ENCODE data around the gene CD164L2.

CD164L2 gene

DNA sequence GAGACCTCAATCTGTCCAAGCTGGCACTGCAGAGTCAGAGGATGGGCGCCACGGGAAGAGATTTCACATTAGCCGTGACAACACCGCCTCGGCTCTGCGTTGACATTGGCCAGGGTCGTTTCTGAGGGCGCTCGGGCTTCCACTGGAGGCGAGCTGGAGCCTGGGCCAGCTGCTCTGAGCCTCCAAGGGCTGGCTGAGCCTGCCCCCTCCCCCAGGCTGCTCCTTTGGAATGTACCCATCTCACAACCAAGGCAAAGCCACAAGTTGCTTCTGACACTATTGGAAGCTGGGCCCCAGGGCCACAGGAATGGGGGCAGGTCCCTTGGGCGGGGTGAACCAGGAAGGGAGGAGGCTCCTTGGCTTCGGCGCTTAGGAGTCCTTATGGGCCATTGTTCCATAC, 21.9 kb upstream of the CD164L2 start:
- DNase-seq (ENCODE audit: low spot score), result no peak

DNA sequence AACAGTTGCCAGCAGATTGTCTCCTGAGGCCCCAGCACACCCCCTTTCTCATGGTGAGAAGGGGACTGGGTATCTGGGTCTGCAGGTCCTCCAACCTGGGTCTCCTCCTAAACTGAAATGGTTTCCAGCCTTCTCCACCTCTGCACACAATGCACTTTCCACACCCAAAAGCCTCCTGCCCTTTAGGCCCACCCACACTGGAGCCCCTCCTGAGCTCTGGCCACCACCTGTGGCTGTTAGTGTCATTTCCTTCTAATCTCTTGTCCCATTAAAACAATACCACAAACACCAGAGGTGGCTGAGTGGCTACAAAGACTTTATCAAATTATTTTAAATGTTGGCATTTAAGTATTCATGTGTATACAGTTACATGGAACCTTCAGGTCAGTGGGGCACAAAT, 20.8 kb upstream of the CD164L2 start:
- DNase-seq (ENCODE audit: low spot score), result no peak

- DNase-seq (ENCODE audit: low spot score), result peak; percentile 75
Measured at GRCh38 chr1:27403065-27403726, 20.1 kb upstream of the CD164L2 start.

GRCh38 chr1:27402349-27402754, 19.2 kb upstream of the CD164L2 start:
- DNase-seq (ENCODE audit: low spot score), result no peak

GRCh38 chr1:27400963-27401341, 17.8 kb upstream of the CD164L2 start:
- no peak for DNase-seq (ENCODE audit: low spot score)

DNA sequence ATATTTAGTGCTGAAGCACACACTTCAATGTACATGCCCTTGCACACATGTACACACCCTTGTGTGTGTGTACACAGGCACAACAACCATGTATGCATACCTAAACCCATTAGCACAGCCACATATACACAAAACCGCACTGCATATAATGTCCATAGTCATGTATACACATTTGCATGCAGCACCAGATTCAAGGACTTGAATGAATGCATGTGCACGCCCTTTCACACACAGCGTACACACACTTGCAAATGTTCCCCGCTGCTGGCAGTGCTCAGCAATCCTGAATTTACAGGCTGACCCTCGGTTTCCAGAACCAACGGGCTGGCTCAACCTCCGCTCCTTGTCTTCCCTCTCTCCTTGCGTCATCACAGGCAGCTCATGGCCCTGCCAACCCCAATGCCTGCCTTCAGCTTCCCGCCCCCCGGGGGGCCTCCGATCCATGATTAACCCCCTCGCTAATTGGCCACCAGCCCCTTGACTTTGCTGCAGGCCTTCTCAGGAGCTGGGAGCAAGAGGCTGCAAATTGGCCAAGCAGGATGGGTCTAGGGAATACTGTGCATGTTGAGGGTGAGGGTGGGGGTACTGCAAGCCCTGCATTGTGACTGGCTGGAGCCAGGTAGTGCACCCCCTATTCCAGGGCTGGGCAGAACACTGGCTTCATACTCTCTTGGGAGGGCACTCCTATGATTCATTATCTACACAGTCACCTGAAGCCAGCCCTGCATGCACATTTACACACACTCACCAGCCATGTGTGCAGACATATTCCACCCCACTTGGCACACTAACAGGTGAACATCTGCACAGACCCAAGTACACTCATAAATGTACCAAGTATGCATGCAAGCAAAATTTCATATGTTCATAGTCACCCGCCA, 17.2 kb upstream of the CD164L2 start:
- DNase-seq (ENCODE audit: low spot score), result no peak

GRCh38 chr1:27399251-27400025, 16.3 kb upstream of the CD164L2 start:
- no peak for DNase-seq (ENCODE audit: low spot score)

DNA sequence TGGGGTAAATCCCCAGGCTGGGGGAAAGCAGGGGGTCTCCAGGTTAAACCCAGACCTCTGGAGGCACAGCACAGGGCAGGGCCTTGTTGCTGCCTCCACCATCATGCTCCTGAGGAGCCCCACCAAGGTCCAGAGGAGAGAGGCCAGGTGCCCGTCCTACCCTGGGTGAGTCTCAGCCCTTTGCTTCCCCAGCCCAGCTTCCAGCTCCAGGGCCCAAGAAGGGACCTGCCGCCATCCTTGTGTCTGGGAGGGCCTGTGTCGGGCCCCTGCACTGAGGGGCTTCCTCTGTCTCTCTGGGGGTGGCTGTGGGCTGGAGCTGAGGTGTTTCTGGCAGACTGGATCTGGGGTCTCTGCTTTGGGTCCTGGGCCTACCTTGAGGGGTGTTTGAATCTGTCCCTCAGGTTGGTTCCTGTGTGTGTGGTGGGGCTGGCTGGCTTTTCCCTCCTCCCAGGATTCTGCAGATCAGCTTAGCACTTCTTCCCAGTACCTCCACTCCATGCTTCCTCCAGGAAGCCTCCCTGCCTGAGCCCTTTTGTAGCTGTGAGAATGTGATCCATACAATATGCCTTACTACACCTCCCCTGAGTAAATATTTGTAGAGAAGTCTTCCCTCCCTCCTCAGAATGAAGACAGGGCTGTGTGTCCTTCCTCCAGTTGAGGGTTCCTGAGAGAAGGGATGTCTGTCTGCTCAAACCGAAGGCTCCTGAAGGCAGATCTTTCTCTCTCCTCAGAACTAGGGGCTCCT, 15.4 kb upstream of the CD164L2 start:
- DNase-seq (ENCODE audit: low spot score), result no peak

DNA sequence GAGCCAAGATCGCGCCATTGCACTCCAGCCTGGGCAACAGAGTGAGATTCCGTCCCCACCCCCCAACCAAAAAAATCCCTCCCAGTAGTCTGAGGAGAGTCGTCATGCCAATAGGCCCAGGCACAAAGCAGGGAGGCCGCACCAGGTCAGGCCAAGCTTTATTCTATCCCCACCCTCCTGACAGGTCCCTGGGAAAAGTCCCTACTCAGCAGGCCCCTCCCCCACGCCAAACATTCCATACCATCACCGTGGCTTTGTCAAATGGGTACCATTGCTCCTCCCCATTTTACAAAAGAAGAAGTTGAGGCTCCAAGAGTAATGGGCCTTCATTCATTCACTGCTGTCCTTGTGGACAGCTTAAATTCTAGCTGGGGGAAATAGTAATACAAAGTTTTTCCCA, 14.6 kb upstream of the CD164L2 start:
- DNase-seq (ENCODE audit: low spot score), result no peak

DNA sequence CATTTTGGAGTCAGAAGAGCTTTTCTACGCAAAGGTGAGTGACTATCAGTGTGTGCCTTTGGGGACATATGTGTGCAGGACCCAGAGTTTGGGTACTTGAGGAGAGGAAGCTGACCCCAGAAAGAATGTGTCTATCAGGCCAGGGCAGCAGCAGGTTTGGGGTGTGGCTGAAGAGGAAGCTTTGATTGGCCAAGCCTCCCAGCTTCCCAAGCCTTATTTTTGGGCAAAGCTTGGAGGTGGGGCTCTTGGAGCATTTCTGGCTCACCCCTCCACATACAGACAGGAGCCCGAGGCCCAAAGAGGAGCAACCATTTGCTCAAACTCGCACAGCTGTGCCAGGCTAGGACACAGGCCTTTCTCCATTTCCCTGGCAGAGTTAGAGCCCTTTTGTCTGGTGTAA, 14.0 kb upstream of the CD164L2 start:
- DNase-seq (ENCODE audit: low spot score), result no peak

DNA sequence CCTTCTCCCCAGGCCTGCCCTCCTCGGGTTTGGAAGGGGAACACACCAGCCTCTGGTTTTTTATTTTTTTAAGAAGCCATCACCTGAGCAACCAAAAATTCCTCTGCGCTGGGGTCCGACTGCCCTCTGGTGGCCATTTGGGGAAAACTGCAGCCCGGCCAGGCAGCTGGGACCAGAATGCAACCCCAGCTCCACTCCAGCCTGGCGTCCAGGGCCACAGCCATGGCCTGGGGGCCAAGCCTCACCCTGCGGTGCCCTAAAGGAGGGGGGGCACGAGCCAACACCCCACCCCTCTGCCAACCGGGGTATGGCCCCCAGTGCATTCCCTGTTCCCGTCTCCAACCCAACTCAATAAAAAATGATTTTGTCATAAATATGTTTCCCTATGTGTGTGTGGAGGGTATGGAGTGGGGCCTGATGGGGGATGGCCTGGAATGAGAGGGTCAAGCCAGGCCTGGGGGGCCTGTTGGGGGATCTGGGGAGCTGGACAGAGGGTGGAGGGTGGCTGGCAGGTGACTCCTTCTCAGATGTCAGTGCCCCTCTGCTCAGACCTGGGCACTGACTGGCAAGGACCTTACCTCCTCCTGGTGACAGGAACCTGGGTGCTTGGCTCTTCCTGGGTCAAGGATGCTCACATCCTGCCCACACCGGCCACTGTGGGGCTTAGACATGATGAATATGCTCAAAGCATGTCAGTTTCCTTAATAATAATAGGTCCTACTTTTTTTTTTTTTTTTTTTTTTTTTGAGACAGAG, 12.5 kb upstream of the CD164L2 start:
- DNase-seq (ENCODE audit: low spot score), result peak; percentile 87

DNA sequence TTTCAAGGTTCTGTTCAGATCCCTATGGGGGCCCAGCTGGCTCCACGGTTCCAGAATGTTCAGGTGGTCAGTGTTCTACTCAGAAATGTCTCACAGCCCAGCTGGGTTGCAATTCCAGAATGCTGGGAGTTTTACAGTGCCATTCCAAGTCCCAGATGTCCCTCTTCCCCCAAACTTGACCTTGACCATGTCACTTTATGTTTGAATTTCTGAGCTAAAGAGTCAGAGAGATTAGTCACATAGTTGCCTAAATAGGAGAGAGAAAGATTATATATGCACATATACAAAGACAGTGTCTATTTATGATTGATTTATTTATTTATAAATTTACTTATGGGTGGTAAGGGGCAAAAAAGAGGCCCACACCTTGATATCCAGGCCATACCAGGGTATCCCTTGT, 11.8 kb upstream of the CD164L2 start:
- DNase-seq (ENCODE audit: low spot score), result no peak

DNA sequence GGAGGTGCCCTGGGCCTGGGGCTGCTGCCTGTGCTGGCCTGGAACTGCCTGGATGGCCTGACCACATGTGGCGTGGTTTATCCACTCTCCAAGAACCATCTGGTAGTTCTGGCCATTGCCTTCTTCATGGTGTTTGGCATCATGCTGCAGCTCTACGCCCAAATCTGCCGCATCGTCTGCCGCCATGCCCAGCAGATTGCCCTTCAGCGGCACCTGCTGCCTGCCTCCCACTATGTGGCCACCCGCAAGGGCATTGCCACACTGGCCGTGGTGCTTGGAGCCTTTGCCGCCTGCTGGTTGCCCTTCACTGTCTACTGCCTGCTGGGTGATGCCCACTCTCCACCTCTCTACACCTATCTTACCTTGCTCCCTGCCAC, 11.1 kb upstream of the CD164L2 start:
- no peak for DNase-seq (ENCODE audit: low spot score)

- DNase-seq (ENCODE audit: low spot score), result no peak
Measured at GRCh38 chr1:27393641-27394281, 10.6 kb upstream of the CD164L2 start.

GRCh38 chr1:27392778-27393635, 9.9 kb upstream of the CD164L2 start:
- DNase-seq (ENCODE audit: low spot score), result no peak

GRCh38 chr1:27392096-27392777, 9.1 kb upstream of the CD164L2 start, which contains the start of gene GPR3:
Gene GPR3, plus strand, starts transcription at chr1:27392622. Its CDS starts 1,177 bp downstream, at chr1:27393799.
- peak; percentile 95 for DNase-seq (ENCODE audit: low spot score)

DNA sequence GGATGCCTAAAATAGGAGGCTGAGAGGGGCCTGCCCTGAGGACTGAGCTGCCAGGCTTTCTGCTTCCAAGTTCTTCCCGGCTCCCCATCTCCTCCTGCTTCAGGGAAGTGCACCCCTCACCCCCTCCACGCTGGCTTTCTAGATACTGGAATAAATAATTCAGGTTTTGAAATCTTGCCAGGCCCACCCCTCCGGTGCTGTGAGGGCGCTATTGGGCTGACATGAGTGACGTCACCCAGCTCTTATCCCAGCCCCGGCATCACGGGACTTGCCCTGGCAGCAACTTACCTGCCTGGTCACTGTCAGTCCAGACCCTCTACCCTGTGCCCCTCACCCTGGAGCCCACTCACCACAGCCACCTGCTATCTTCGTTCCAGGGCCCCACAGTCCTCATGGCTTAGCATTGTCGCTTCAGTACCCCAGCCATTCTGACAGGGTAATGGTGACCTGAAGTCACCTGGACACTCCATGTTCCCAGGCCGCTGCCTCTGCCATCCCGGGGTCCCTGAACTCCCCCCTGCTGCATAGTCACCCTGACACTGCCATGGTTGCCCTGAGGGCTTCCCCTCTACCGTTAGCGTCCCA, 8.5 kb upstream of the CD164L2 start:
- peak; percentile 41 for DNase-seq (ENCODE audit: low spot score)

- peak; percentile 76 for DNase-seq (ENCODE audit: low spot score)
Measured at GRCh38 chr1:27388337-27389005, 5.3 kb upstream of the CD164L2 start.

Measured in germinal center (tissue), 1 donor.